B cell (primary cell): Measurements from ENCODE around the gene FHIT. TPM values are rescaled to one million over a fixed set of nuclear protein-coding genes. Genes with fewer than 3 reads are reported as not detected.

Experiments used
- ATAC-seq: fragments of 200-7000 bp; cut with Tn5 transposase; one replicate; pipeline ENCODE4 v1.10.0; 2021; ENCODE audit warnings: low read depth, mild to moderate bottlenecking, moderate number of reproducible peaks, moderate library complexity
- CTCF ChIA-PET: fragments of 350-600 bp; sonication (Branson Sonifier 250); formaldehyde crosslinking; loops from one replicate; lab custom pipeline; 2021; ENCODE audit warnings: antibody characterized with exemption, inconsistent platforms; lab: Charles Lee
- POLR2A ChIA-PET: fragments of 350-600 bp; sonication (Branson Sonifier 250); formaldehyde crosslinking; loops from one replicate; lab custom pipeline; 2021; ENCODE audit warnings: antibody characterized with exemption; lab: Charles Lee
- DNase-seq: peaks from one replicate; pipeline ENCODE4 v3.0.0; 2013
- H2AFZ ChIP-seq: 2 replicates; pipeline ENCODE4 v1.6.1; 2012; ENCODE audit warnings: mild to moderate bottlenecking, low read depth, low read length; ENCODE audit not compliant: insufficient read depth, poor library complexity, severe bottlenecking
- H3K27ac ChIP-seq, 2 donors: 1 replicate in 1 of 2; 2 replicates in 1 of 2; pipeline ENCODE4 v1.5.1; 2012 to 2013; ENCODE audit warnings: low read length in 2 of 2, mild to moderate bottlenecking in 2 of 2, moderate library complexity in 1 of 2
- H3K27me3 ChIP-seq, 4 experiments: fragments of 200-600 bp in 1 of 4; sonication (generic) in 1 of 4; replicated peaks in 1 of 4; 1 replicate in 2 of 4; 2 replicates in 2 of 4; pipeline versions ENCODE4 v1.6.1 to v1.7.0; 2013 to 2016; ENCODE audit warnings: low read length in 3 of 4, mild to moderate bottlenecking in 2 of 4, mixed read lengths in 1 of 4, moderate library complexity in 1 of 4; ENCODE audit not compliant: insufficient read depth in 4 of 4, control insufficient read depth in 3 of 4; ENCODE audit errors: control extremely low read depth in 1 of 4
- H3K36me3 ChIP-seq, 2 experiments: replicated peaks in 1 of 2; 1 replicate in 1 of 2; 2 replicates in 1 of 2; pipeline versions ENCODE4 v1.6.1 to v1.7.1; 2013; ENCODE audit warnings: low read length in 1 of 2; ENCODE audit not compliant: insufficient read depth in 2 of 2, control insufficient read depth in 1 of 2; ENCODE audit errors: control extremely low read depth in 1 of 2, extremely low read depth in 1 of 2
- H3K4me1 ChIP-seq, 2 donors: fragments of 200-600 bp in 1 of 2; sonication (generic) in 1 of 2; 1 replicate in 1 of 2; 2 replicates in 1 of 2; pipeline versions ENCODE4 v1.5.1 to v1.6.1; 2013 to 2017; ENCODE audit warnings: low read length in 2 of 2; ENCODE audit not compliant: control insufficient read depth in 2 of 2, insufficient read depth in 2 of 2
- H3K4me2 ChIP-seq: replicated peaks from 2 replicates; pipeline ENCODE3; 2012; ENCODE audit warnings: mild to moderate bottlenecking, low read depth, low read length; ENCODE audit not compliant: poor library complexity, severe bottlenecking
- H3K4me3 ChIP-seq, 5 experiments: fragments of 200-600 bp in 1 of 5; sonication (generic) in 1 of 5; 1 replicate in 3 of 5; 2 replicates in 2 of 5; pipeline versions ENCODE4 v1.5.1 to v1.7.0; 2011 to 2016; ENCODE audit warnings: low read length in 4 of 5, mild to moderate bottlenecking in 4 of 5, low read depth in 2 of 5, control low read depth in 1 of 5, moderate library complexity in 1 of 5; ENCODE audit not compliant: insufficient read depth in 1 of 5; ENCODE audit errors: control extremely low read depth in 1 of 5, extremely low read depth in 1 of 5
- H3K79me2 ChIP-seq: fragments of 200-600 bp; sonication (generic); one replicate; pipeline ENCODE4 v1.6.0; 2016; ENCODE audit warnings: low read length; ENCODE audit not compliant: control insufficient read depth, insufficient read depth
- H3K9ac ChIP-seq: fragments of 200-600 bp; sonication (generic); 2 replicates; pipeline ENCODE4 v1.6.1; 2017; ENCODE audit warnings: mild to moderate bottlenecking, low read length, moderate library complexity
- H3K9me3 ChIP-seq, 3 donors: one replicate each; pipeline versions ENCODE4 v1.6.1 to v1.7.1; 2013; ENCODE audit warnings: low read length in 2 of 3; ENCODE audit not compliant: control insufficient read depth in 2 of 3, insufficient read depth in 1 of 3; ENCODE audit errors: control extremely low read depth in 1 of 3
- H4K20me1 ChIP-seq: 2 replicates; pipeline ENCODE4 v1.6.0; 2012; ENCODE audit warnings: mild to moderate bottlenecking, low read length; ENCODE audit not compliant: insufficient read depth, control insufficient read depth, poor library complexity, severe bottlenecking
- H3K27ac Mint-ChIP-seq: one replicate; pipeline ENCODE4 v1.8.0; 2021; ENCODE audit warnings: mixed read lengths
- H3K27me3 Mint-ChIP-seq: one replicate; pipeline ENCODE4 v1.8.0; 2021; ENCODE audit warnings: mixed read lengths
- H3K4me1 Mint-ChIP-seq: one replicate; pipeline ENCODE4 v1.8.0; 2021; ENCODE audit warnings: mixed read lengths
- H3K4me3 Mint-ChIP-seq: one replicate; pipeline ENCODE4 v1.8.0; 2021; ENCODE audit warnings: mixed read lengths
- H3K9me3 Mint-ChIP-seq: one replicate; pipeline ENCODE4 v1.8.0; 2022; ENCODE audit warnings: mixed read lengths; ENCODE audit not compliant: insufficient read depth
- EZH2 ChIP-seq: IDR thresholded peaks from 2 replicates; pipeline ENCODE4 v1.6.1; 2012; ENCODE audit warnings: borderline replicate concordance, low read depth, mild to moderate bottlenecking, moderate library complexity, low read length; ENCODE audit not compliant: insufficient read depth, poor library complexity, severe bottlenecking
- WGBS: methylation state at CpG from one replicate; pipeline ENCODE4 v1.1.5; 2013; ENCODE audit warnings: missing lambda C conversion rate; ENCODE audit not compliant: insufficient coverage; 5-methylcytosine and 5-hydroxymethylcytosine counted together
- intact Hi-C: fragments of 100-400 bp; cut with micrococcal nuclease; formaldehyde crosslinking; loops from one replicate; pipeline ENCODE4 v1.10.0; 2022
- polyA plus RNA-seq: library from polyadenylated mRNA; depleted of rRNA; stranded (reverse); fragments of >200 nt; gene quantifications from 2 replicates; pipeline ENCODE4 v1.2.3, GENCODE V29; 2012
- total RNA-seq, 2 donors: library from RNA; stranded (reverse); fragments of 120-200 nt in 1 of 2; gene quantifications; 1 replicate in 1 of 2; 2 replicates in 1 of 2; pipeline versions ENCODE4 v1.2.3 to v1.2.4, GENCODE V29; 2013 to 2022
- TF ChIP-seq, protein P1 (sequence below): fragments of 200-600 bp; IDR thresholded peaks from one replicate; pipeline ENCODE4 v1.8.0; 2022; ENCODE audit warnings: antibody characterized with exemption, mild to moderate bottlenecking

The FHIT gene
- total and polyA plus RNA-seq, 2 donors (not counting 1 experiment from before 2014, with no cell fraction given), result 1.7 to 7.8 TPM

GRCh38 chr3:60136601-60137000 lies 1114.7 kb downstream of the FHIT start:
- peaks cover 0 to 10% of the 10 kb centered on the region in 2 donors for H3K4me1 ChIP-seq
- no peaks in the 10 kb centered on the region for H3K9me3 Mint-ChIP-seq
- H3K4me1 Mint-ChIP-seq, result peaks cover 5% of the 10 kb centered on the region
- no peak overlapping the region for H3K4me3 Mint-ChIP-seq
- TF ChIP-seq EZH2, result no peak
- TF ChIP-seq, protein P1, sequence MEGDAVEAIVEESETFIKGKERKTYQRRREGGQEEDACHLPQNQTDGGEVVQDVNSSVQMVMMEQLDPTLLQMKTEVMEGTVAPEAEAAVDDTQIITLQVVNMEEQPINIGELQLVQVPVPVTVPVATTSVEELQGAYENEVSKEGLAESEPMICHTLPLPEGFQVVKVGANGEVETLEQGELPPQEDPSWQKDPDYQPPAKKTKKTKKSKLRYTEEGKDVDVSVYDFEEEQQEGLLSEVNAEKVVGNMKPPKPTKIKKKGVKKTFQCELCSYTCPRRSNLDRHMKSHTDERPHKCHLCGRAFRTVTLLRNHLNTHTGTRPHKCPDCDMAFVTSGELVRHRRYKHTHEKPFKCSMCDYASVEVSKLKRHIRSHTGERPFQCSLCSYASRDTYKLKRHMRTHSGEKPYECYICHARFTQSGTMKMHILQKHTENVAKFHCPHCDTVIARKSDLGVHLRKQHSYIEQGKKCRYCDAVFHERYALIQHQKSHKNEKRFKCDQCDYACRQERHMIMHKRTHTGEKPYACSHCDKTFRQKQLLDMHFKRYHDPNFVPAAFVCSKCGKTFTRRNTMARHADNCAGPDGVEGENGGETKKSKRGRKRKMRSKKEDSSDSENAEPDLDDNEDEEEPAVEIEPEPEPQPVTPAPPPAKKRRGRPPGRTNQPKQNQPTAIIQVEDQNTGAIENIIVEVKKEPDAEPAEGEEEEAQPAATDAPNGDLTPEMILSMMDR, result no peak
- WGBS, result no CpG with 5 or more reads among the region's 4 CpGs
- no peaks in the 10 kb centered on the region for H3K36me3 ChIP-seq
- CTCF ChIA-PET, result no interaction called here
- intact Hi-C loops, result no loop called here
- no peaks in the 10 kb centered on the region for H3K27me3 ChIP-seq
- no peak overlapping the region for H3K9ac ChIP-seq
- ATAC-seq (no peak), DNase-seq (no peak)
- no peaks in the 10 kb centered on the region for H3K9me3 ChIP-seq
- H3K27ac Mint-ChIP-seq, result no peak overlapping the region
- no peak overlapping the region for H3K4me3 ChIP-seq
- no peaks in the 10 kb centered on the region for H3K27me3 Mint-ChIP-seq
- POLR2A ChIA-PET, result no interaction called here
- no peak overlapping the region for H3K27ac ChIP-seq
- H3K4me2 ChIP-seq, result no peak overlapping the region
- H2AFZ ChIP-seq, result no peak overlapping the region
- no peaks in the 10 kb centered on the region for H3K79me2 ChIP-seq
- H4K20me1 ChIP-seq, result no peaks in the 10 kb centered on the region

DNA sequence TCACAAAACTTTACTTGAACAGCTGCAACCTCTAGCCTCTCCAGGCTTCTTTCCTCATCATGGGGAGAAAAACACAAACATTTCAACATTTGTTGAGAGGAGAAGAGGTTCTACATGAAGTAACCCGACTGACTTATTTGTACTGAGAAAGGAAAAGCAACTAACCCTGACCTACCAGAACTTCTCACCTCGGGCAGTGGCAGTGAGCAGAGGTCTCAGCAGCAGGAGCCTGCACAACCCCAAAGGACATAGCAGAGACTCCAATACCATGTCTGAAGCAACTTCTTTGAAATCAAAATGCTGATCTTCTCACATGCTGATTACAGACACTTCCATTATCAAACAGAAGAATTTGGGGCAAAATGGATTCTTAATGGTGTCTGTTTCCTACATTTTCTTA lies 1115.8 kb downstream of the FHIT start:
- no peaks in the 10 kb centered on the region for H3K9me3 ChIP-seq
- H3K36me3 ChIP-seq, result no peaks in the 10 kb centered on the region
- no peaks in the 10 kb centered on the region for H3K9me3 Mint-ChIP-seq
- H3K4me2 ChIP-seq, result no peak overlapping the region
- H2AFZ ChIP-seq, result no peak overlapping the region
- no peak overlapping the region for H3K27ac Mint-ChIP-seq
- no peak for DNase-seq
- H3K4me1 Mint-ChIP-seq, result peaks cover 5% of the 10 kb centered on the region
- H3K27me3 ChIP-seq, result no peaks in the 10 kb centered on the region
- H3K9ac ChIP-seq, result no peak overlapping the region
- H3K4me3 ChIP-seq, result no peak overlapping the region
- CTCF ChIA-PET, result no interaction called here
- POLR2A ChIA-PET, result no interaction called here
- H4K20me1 ChIP-seq, result no peaks in the 10 kb centered on the region
- peaks cover 0 to 10% of the 10 kb centered on the region in 2 donors for H3K4me1 ChIP-seq
- H3K4me3 Mint-ChIP-seq, result no peak overlapping the region
- 60% methylated on average over 1 of the region's 2 CpGs for WGBS
- H3K79me2 ChIP-seq, result no peaks in the 10 kb centered on the region
- TF ChIP-seq EZH2, result no peak
- TF ChIP-seq, protein P1, result no peak
- H3K27ac ChIP-seq, result no peak overlapping the region
- ATAC-seq, result no peak
- intact Hi-C loops, result no loop called here
- H3K27me3 Mint-ChIP-seq, result no peaks in the 10 kb centered on the region
